Activated CD4-positive, alpha-beta T cell treated with anti-CD3 and anti-CD28 coated beads, Interleukin-2, amount 50 U/mL, for 16 hours (primary cell): ENCODE data around the gene OTUD5.
"Not testable (repeated sequence)": the region's sequence is repeated elsewhere in the genome, so short reads cannot be mapped to it uniquely, and the experiment has no call there.

Source experiments
- DNase-seq: peaks from one replicate; pipeline ENCODE4 v3.0.0-alpha.2; 2020

OTUD5 gene

GRCh38 chrX:48883729-48884128 is 73.7 kb downstream of the OTUD5 start:
- DNase-seq = no peak

- not testable (repeated sequence) for DNase-seq
These were observed 80.5 kb downstream of the OTUD5 start for GRCh38 chrX:48876944-48877343.
